Measurements from ENCODE around the gene DCP1B. TPM values are rescaled to one million over a fixed set of nuclear protein-coding genes. Genes with fewer than 3 reads are reported as not detected.

The DCP1B gene
- total RNA-seq, 1 experiment from 2014 or later, result 4.8 TPM

DNA sequence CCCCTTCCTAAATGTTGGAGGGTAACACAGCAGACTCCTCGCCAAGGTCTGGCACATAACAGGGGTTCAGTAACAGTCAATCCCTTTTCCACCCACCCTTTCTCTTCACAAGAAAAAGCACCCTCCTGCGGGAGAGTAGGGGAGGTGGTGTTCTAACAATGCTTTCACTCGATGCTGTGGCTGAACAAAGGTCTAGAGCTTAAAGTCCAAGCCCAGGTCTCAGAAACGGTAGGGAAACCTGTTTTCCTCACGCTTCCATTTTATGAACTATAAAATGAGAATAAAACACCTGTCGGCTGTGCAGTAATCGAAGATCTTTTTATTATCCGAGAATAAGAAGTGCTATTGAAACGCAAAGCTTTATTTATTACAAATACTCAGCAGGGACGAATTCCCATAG, 64.9 kb downstream of the DCP1B start:
- DNase-seq (ENCODE audit: low read depth, low spot score) (no peak), ATAC-seq (no peak)
- POLR2A ChIA-PET, result interaction anchor here (0.6 kb wide), 1 partner anchor 1815 kb away, joined by 7 read pairs; no protein-coding TSS in a partner anchor
- BruUV-seq (replicated peaks), result no TSS peak
- TF ChIP-seq SIN3A (IDR thresholded peaks at IDR 0.05; ENCODE audit: borderline replicate concordance, insufficient read depth, low read depth, low read length), result no peak
- TF ChIP-seq TCF7L2 (IDR thresholded peaks at IDR 0.05; ENCODE audit: low read depth, low read length), result no peak
- TF ChIP-seq, protein P1, sequence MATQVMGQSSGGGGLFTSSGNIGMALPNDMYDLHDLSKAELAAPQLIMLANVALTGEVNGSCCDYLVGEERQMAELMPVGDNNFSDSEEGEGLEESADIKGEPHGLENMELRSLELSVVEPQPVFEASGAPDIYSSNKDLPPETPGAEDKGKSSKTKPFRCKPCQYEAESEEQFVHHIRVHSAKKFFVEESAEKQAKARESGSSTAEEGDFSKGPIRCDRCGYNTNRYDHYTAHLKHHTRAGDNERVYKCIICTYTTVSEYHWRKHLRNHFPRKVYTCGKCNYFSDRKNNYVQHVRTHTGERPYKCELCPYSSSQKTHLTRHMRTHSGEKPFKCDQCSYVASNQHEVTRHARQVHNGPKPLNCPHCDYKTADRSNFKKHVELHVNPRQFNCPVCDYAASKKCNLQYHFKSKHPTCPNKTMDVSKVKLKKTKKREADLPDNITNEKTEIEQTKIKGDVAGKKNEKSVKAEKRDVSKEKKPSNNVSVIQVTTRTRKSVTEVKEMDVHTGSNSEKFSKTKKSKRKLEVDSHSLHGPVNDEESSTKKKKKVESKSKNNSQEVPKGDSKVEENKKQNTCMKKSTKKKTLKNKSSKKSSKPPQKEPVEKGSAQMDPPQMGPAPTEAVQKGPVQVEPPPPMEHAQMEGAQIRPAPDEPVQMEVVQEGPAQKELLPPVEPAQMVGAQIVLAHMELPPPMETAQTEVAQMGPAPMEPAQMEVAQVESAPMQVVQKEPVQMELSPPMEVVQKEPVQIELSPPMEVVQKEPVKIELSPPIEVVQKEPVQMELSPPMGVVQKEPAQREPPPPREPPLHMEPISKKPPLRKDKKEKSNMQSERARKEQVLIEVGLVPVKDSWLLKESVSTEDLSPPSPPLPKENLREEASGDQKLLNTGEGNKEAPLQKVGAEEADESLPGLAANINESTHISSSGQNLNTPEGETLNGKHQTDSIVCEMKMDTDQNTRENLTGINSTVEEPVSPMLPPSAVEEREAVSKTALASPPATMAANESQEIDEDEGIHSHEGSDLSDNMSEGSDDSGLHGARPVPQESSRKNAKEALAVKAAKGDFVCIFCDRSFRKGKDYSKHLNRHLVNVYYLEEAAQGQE (IDR thresholded peaks at IDR 0.05; ENCODE audit: insufficient read depth in 1 of 2, low read depth in 2 of 2, low read length in 1 of 2), result no peak
- TF ChIP-seq, protein P2, sequence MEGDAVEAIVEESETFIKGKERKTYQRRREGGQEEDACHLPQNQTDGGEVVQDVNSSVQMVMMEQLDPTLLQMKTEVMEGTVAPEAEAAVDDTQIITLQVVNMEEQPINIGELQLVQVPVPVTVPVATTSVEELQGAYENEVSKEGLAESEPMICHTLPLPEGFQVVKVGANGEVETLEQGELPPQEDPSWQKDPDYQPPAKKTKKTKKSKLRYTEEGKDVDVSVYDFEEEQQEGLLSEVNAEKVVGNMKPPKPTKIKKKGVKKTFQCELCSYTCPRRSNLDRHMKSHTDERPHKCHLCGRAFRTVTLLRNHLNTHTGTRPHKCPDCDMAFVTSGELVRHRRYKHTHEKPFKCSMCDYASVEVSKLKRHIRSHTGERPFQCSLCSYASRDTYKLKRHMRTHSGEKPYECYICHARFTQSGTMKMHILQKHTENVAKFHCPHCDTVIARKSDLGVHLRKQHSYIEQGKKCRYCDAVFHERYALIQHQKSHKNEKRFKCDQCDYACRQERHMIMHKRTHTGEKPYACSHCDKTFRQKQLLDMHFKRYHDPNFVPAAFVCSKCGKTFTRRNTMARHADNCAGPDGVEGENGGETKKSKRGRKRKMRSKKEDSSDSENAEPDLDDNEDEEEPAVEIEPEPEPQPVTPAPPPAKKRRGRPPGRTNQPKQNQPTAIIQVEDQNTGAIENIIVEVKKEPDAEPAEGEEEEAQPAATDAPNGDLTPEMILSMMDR (IDR thresholded peaks at IDR 0.05), result no peak
- TF ChIP-seq POLR2AphosphoS5 (IDR thresholded peaks at IDR 0.05; ENCODE audit: low read depth, low read length), result no peak
- Histone ChIP-seq H3K9me3 (ENCODE audit: control insufficient read depth, insufficient read depth, low read depth, low read length) (no peaks in the 10 kb centered on the region), H3K27me3 (ENCODE audit: control insufficient read depth, insufficient read depth, low read length) (no peaks in the 10 kb centered on the region), H3K36me3 (ENCODE audit: control insufficient read depth, insufficient read depth, low read length) (no peaks in the 10 kb centered on the region), H3K4me1 (ENCODE audit: control insufficient read depth, insufficient read depth, low read length) (peaks cover 3% of the 10 kb centered on the region; the same call in 1 of the 2 replicates), H3K27ac (ENCODE audit: low read length) (no peak overlapping the region; the same call in 1 of the 2 replicates), H3K4me3 (ENCODE audit: low read depth in 2 of 2, low read length in 2 of 2) (no peak overlapping the region)
- CTCF ChIA-PET, result interaction anchor here (1.1 to 1.6 kb wide), 7 partner anchors 103 to 289 kb away, joined by 3 to 10 read pairs (median 3); no protein-coding TSS in a partner anchor
- in situ Hi-C loops (cut with HindIII; ENCODE audit: low pct_unique_long_range_greater_than_20kb, low sequenced_read_pairs) (no loop called here), intact Hi-C loops (cut with micrococcal nuclease; ENCODE audit: unreplicated experiment) (loop anchor here (10.0 kb wide), 1 partner anchor 275 kb away; no protein-coding TSS in a partner anchor)

DNA sequence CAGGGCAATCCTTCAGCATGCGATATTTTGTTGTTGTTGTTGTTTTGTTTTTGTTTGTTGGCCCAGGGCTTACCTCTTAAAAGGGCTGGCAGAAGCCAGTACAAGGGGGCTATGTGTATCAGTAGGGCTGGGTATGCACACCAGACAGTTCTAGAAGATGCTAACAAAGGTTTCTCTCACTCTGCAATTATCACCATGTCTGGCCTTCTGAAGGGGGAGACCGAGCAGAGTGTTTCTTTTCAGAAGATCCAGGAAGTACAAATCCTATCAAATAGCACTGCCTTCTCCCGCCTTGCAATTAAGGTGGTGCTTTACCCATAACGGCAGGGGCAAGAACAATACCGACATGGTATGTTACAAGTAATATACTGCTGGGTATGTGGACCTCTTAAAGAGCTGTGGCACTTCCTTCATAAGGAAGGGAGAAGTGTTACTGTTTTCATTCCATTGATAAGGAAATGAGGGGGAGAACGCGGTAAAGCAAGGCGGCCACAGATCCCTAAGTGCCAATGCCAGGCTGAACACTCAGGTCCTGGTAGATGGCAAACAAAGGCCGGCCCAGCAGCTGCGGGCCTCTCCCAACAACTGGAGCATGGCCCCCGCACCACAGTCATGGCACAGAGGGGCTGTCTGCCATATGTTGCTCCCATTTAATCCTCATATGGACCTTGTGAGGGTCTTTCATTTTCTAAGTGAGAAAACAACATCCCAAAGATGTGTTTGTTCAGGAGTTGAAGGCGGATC, 66.6 kb downstream of the DCP1B start:
- in situ Hi-C loops (cut with HindIII; ENCODE audit: low pct_unique_long_range_greater_than_20kb, low sequenced_read_pairs), result no loop called here
- ATAC-seq, result no peak
- CTCF ChIA-PET, result no interaction called here

More for the DNA sequence above, 66.6 kb downstream of the DCP1B start:
- no TSS peak for BruUV-seq (replicated peaks)
- H3K27ac ChIP-seq (ENCODE audit: low read length), result no peak overlapping the region
- no peaks in the 10 kb centered on the region for H3K36me3 ChIP-seq (ENCODE audit: control insufficient read depth, insufficient read depth, low read length)
- no peak for DNase-seq (ENCODE audit: low read depth, low spot score)
- H3K4me1 ChIP-seq (ENCODE audit: control insufficient read depth, insufficient read depth, low read length), result peaks cover 3% of the 10 kb centered on the region; the same call in 1 of the 2 replicates
- TF ChIP-seq POLR2AphosphoS5 (IDR thresholded peaks at IDR 0.05; ENCODE audit: low read depth, low read length) (no peak), SIN3A (IDR thresholded peaks at IDR 0.05; ENCODE audit: borderline replicate concordance, insufficient read depth, low read depth, low read length) (no peak), TCF7L2 (IDR thresholded peaks at IDR 0.05; ENCODE audit: low read depth, low read length) (no peak)
- TF ChIP-seq, protein P1 (IDR thresholded peaks at IDR 0.05; ENCODE audit: insufficient read depth in 1 of 2, low read depth in 2 of 2, low read length in 1 of 2), result no peak
- TF ChIP-seq, protein P2 (IDR thresholded peaks at IDR 0.05), result no peak
- POLR2A ChIA-PET, result no interaction called here
- no peaks in the 10 kb centered on the region for H3K27me3 ChIP-seq (ENCODE audit: control insufficient read depth, insufficient read depth, low read length)
- H3K9me3 ChIP-seq (ENCODE audit: control insufficient read depth, insufficient read depth, low read depth, low read length), result no peaks in the 10 kb centered on the region
- intact Hi-C loops (cut with micrococcal nuclease; ENCODE audit: unreplicated experiment), result loop anchor here (10.0 kb wide), 1 partner anchor 273 kb away; no protein-coding TSS in a partner anchor
- H3K4me3 ChIP-seq (ENCODE audit: low read depth in 2 of 2, low read length in 2 of 2), result no peak overlapping the region
